Breast epithelium (tissue), 4 donors: ENCODE data around the gene RMND5B. TPM values are rescaled to one million over a fixed set of nuclear protein-coding genes. Genes with fewer than 3 reads are reported as not detected.

Source experiments
- DNase-seq, 2 donors: peaks; one replicate each; pipeline ENCODE4 v3.0.0-alpha.2; 2019; ENCODE audit warnings: low spot score in 2 of 2
- H3K27ac ChIP-seq, 2 donors: fragments of 200-600 bp; sonication (generic) in 1 of 2; one replicate each; pipeline ENCODE4 v1.5.1; 2016 to 2019; ENCODE audit warnings: mild to moderate bottlenecking in 1 of 2
- H3K27me3 ChIP-seq, 2 donors: fragments of 200-600 bp; sonication (generic) in 1 of 2; one replicate each; pipeline versions ENCODE4 v1.5.1 to v1.6.0; 2017 to 2019; ENCODE audit warnings: control low read depth in 1 of 2, mild to moderate bottlenecking in 1 of 2
- H3K36me3 ChIP-seq: fragments of 200-600 bp; one replicate; pipeline ENCODE4 v1.5.1; 2019
- H3K4me1 ChIP-seq, 2 donors: fragments of 200-600 bp; sonication (generic); one replicate each; pipeline ENCODE4 v1.5.1; 2016 to 2019; ENCODE audit warnings: control low read depth in 1 of 2
- H3K4me3 ChIP-seq, 3 donors: fragments of 200-600 bp; sonication (generic); 1 replicate in 2 of 3; 2 replicates in 1 of 3; pipeline ENCODE4 v1.5.1; 2016 to 2019; ENCODE audit warnings: mild to moderate bottlenecking in 3 of 3, moderate library complexity in 2 of 3
- H3K9me3 ChIP-seq, 2 donors: fragments of 200-600 bp; sonication (generic) in 1 of 2; one replicate each; pipeline ENCODE4 v1.5.1; 2016 to 2019; ENCODE audit warnings: control low read depth in 1 of 2
- CTCF ChIP-seq, 3 donors: fragments of 450-650 bp; IDR thresholded peaks; one replicate each; pipeline ENCODE4 v1.5.1; 2016 to 2017; ENCODE audit warnings: antibody characterized with exemption in 3 of 3, mild to moderate bottlenecking in 3 of 3, moderate library complexity in 3 of 3
- POLR2A ChIP-seq: fragments of 450-650 bp; IDR thresholded peaks from one replicate; pipeline ENCODE4 v1.6.1; 2016; ENCODE audit warnings: antibody characterized with exemption, mild to moderate bottlenecking, moderate library complexity
- POLR2AphosphoS5 ChIP-seq, 3 donors: sonication (generic); formaldehyde crosslinking; IDR thresholded peaks; one replicate each; pipeline ENCODE4 v1.6.1; 2017; ENCODE audit warnings: antibody characterized with exemption in 3 of 3
- intact Hi-C: fragments of 100-400 bp; cut with DNase I; formaldehyde crosslinking; loops from one replicate; pipeline ENCODE4 v1.15.1; 2023; ENCODE audit warnings: low total_unique reads
- total RNA-seq, 3 donors: library from RNA; depleted of rRNA; stranded (reverse); fragments of >200 nt; gene quantifications; one replicate each; pipeline ENCODE4 v1.1.0, GENCODE V29; 2016

The RMND5B gene
- total RNA-seq, 3 donors from 2014 or later: 34.4 to 40.4 (median 36.3) TPM

GRCh38 chr5:178117923-178118701, 12.7 kb upstream of the RMND5B start:
- Histone ChIP-seq H3K9me3 (no peaks in the 10 kb centered on the region), H3K4me3 (no peak overlapping the region), H3K27ac (peak overlapping the region in 1 of 2 donors; percentile 7), H3K27me3 (peaks cover 0 to 1% of the 10 kb centered on the region in 2 donors), H3K4me1 (peaks cover 5 to 31% of the 10 kb centered on the region in 2 donors), H3K36me3 (no peaks in the 10 kb centered on the region)
- no peak for DNase-seq
- intact Hi-C loops: no loop called here
- TF ChIP-seq POLR2AphosphoS5 (IDR thresholded peaks at IDR 0.05): no peak
- no peak for TF ChIP-seq POLR2A
- no peak for TF ChIP-seq CTCF (IDR thresholded peaks at IDR 0.05)

GRCh38 chr5:178119915-178120606, 10.8 kb upstream of the RMND5B start:
- Histone ChIP-seq H3K4me3 (no peak overlapping the region), H3K36me3 (no peaks in the 10 kb centered on the region), H3K27me3 (no peaks in the 10 kb centered on the region), H3K4me1 (peaks cover 9 to 42% of the 10 kb centered on the region in 2 donors), H3K9me3 (no peaks in the 10 kb centered on the region), H3K27ac (peak overlapping the region in 1 of 2 donors; percentile 25)
- no peak for DNase-seq
- no peak for TF ChIP-seq POLR2A
- no peak for TF ChIP-seq CTCF (IDR thresholded peaks at IDR 0.05)
- TF ChIP-seq POLR2AphosphoS5 (IDR thresholded peaks at IDR 0.05): no peak
- intact Hi-C loops: no loop called here

- Histone ChIP-seq H3K27me3 (no peaks in the 10 kb centered on the region), H3K36me3 (no peaks in the 10 kb centered on the region), H3K27ac (peak overlapping the region; percentile 13 to 25), H3K4me1 (peaks cover 12 to 37% of the 10 kb centered on the region in 2 donors), H3K4me3 (peak overlapping the region in 2 of 3 donors; percentile 18 to 29), H3K9me3 (no peaks in the 10 kb centered on the region)
- TF ChIP-seq POLR2AphosphoS5 (IDR thresholded peaks at IDR 0.05): no peak
- TF ChIP-seq CTCF (IDR thresholded peaks at IDR 0.05): peak in 2 of 3 donors; percentile 42 to 51
- DNase-seq: peak; percentile 74 to 90
- intact Hi-C loops: no loop called here
Measured at GRCh38 chr5:178120607-178121357, 10.0 kb upstream of the RMND5B start.

GRCh38 chr5:178121391-178122276, 9.2 kb upstream of the RMND5B start:
- Histone ChIP-seq H3K4me3 (peak overlapping the region in 2 of 3 donors; percentile 18 to 29), H3K4me1 (peaks cover 12 to 36% of the 10 kb centered on the region in 2 donors), H3K27me3 (no peaks in the 10 kb centered on the region), H3K9me3 (no peaks in the 10 kb centered on the region), H3K27ac (peak overlapping the region; percentile 92 to 94), H3K36me3 (no peaks in the 10 kb centered on the region)
- TF ChIP-seq CTCF (IDR thresholded peaks at IDR 0.05): no peak
- TF ChIP-seq POLR2AphosphoS5 (IDR thresholded peaks at IDR 0.05): no peak
- TF ChIP-seq POLR2A: no peak
- intact Hi-C loops: no loop called here
- no peak for DNase-seq
